Keratinocyte (primary cell): Measurements from ENCODE around the gene SETBP1.

ENCODE experiments used
- EZH2 ChIP-seq: IDR thresholded peaks from one replicate; pipeline ENCODE4 v1.6.1; 2012; ENCODE audit warnings: inconsistent platforms, mild to moderate bottlenecking, low read length, moderate library complexity
- TF ChIP-seq, protein P1 (sequence below), 3 experiments: IDR thresholded peaks in 1 of 3; conservative IDR thresholded peaks in 1 of 3; optimal IDR thresholded peaks in 1 of 3; 2 replicates in 2 of 3; 3 replicates in 1 of 3; pipeline versions ENCODE3 to v1.5.1; 2011; ENCODE audit warnings: low read length in 3 of 3, mild to moderate bottlenecking in 3 of 3, moderate library complexity in 2 of 3, control low read depth in 1 of 3, inconsistent platforms in 1 of 3; ENCODE audit not compliant: insufficient read depth in 2 of 3; ENCODE audit errors: extremely low read depth in 1 of 3

DNA sequence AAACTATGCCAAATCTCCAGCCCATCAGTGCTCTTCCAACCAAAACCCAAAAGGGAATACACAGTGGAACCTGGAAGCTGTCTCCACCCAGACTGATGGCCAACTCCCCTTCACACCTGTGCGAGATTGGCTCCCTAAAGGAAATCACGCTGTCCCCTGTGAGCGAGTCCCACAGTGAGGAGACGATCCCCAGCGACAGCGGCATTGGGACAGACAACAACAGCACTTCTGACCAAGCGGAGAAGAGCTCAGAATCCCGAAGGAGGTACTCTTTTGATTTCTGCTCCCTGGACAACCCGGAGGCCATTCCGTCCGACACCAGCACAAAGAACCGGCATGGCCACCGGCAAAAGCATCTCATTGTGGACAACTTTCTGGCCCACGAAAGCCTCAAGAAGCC lies 271.1 kb downstream of the SETBP1 start:
- TF ChIP-seq, protein P1, sequence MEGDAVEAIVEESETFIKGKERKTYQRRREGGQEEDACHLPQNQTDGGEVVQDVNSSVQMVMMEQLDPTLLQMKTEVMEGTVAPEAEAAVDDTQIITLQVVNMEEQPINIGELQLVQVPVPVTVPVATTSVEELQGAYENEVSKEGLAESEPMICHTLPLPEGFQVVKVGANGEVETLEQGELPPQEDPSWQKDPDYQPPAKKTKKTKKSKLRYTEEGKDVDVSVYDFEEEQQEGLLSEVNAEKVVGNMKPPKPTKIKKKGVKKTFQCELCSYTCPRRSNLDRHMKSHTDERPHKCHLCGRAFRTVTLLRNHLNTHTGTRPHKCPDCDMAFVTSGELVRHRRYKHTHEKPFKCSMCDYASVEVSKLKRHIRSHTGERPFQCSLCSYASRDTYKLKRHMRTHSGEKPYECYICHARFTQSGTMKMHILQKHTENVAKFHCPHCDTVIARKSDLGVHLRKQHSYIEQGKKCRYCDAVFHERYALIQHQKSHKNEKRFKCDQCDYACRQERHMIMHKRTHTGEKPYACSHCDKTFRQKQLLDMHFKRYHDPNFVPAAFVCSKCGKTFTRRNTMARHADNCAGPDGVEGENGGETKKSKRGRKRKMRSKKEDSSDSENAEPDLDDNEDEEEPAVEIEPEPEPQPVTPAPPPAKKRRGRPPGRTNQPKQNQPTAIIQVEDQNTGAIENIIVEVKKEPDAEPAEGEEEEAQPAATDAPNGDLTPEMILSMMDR (optimal IDR thresholded peaks at IDR 0.05 in 1 of 3, IDR thresholded peaks at IDR 0.05 in 1 of 3, conservative IDR thresholded peaks at IDR 0.05 in 1 of 3; ENCODE audit: extremely low read depth in 1 of 3, insufficient read depth in 2 of 3, low read length in 3 of 3) = no peak
- no peak for TF ChIP-seq EZH2
